Caco-2 (cell line): ENCODE data around the gene MAP4K4. TPM values are rescaled to one million over a fixed set of nuclear protein-coding genes. Genes with fewer than 3 reads are reported as not detected.

Experiments
- BruUV-seq: library from RNA; stranded (reverse); fragments of 400-500 nt; replicated peaks from 2 replicates; lab custom pipeline; 2021; lab: Mats Ljungman, UMichigan
- CTCF ChIA-PET: fragments of 300-600 bp; sonication (Branson Sonifier 250); formaldehyde crosslinking; loops from one replicate; lab custom pipeline; 2022; ENCODE audit warnings: antibody characterized with exemption; lab: Charles Lee
- POLR2A ChIA-PET: fragments of 300-600 bp; sonication (Branson Sonifier 250); formaldehyde crosslinking; loops from one replicate; lab custom pipeline; 2022; ENCODE audit warnings: antibody characterized with exemption; lab: Charles Lee
- DNase-seq, 2 experiments: peaks; one replicate each; pipeline versions ENCODE4 v3.0.0 to v3.0.0-alpha.2; 2020 to 2022
- H3K27me3 ChIP-seq: replicated peaks from 2 replicates; pipeline ENCODE4 v1.6.0; 2011; ENCODE audit warnings: low read length; ENCODE audit not compliant: control insufficient read depth, insufficient read depth
- H3K36me3 ChIP-seq: 2 replicates; pipeline ENCODE4 v1.5.1; 2011; ENCODE audit warnings: low read length; ENCODE audit not compliant: control insufficient read depth, insufficient read depth
- H3K4me1 ChIP-seq: fragments of 250-450 bp; sonication (Bioruptor Pico); 2 replicates; pipeline ENCODE4 v1.5.1; 2020; ENCODE audit warnings: mild to moderate bottlenecking
- H3K4me3 ChIP-seq: 2 replicates; pipeline ENCODE4 v1.5.1; 2011; ENCODE audit warnings: low read depth, mild to moderate bottlenecking, control low read depth, low read length
- H3K9me3 ChIP-seq: fragments of 250-450 bp; sonication (Bioruptor Pico); 2 replicates; pipeline ENCODE4 v1.5.1; 2020; ENCODE audit warnings: mild to moderate bottlenecking, moderate library complexity
- H3K27ac Mint-ChIP-seq: one replicate; pipeline ENCODE4 v1.8.0; 2022; ENCODE audit warnings: mixed read lengths; ENCODE audit not compliant: unreplicated experiment
- H3K27me3 Mint-ChIP-seq: one replicate; pipeline ENCODE4 v1.8.0; 2022; ENCODE audit warnings: mixed read lengths; ENCODE audit not compliant: insufficient read depth, unreplicated experiment
- H3K36me3 Mint-ChIP-seq: one replicate; pipeline ENCODE4 v1.8.0; 2022; ENCODE audit warnings: mild to moderate bottlenecking, mixed read lengths; ENCODE audit not compliant: insufficient read depth, unreplicated experiment
- H3K4me1 Mint-ChIP-seq: one replicate; pipeline ENCODE4 v1.8.0; 2022; ENCODE audit warnings: low read depth, mixed read lengths; ENCODE audit not compliant: unreplicated experiment
- H3K4me3 Mint-ChIP-seq: one replicate; pipeline ENCODE4 v1.8.0; 2022; ENCODE audit warnings: mild to moderate bottlenecking, moderate library complexity, mixed read lengths; ENCODE audit not compliant: unreplicated experiment
- H3K9me3 Mint-ChIP-seq: one replicate; pipeline ENCODE4 v1.8.0; 2022; ENCODE audit warnings: mixed read lengths; ENCODE audit not compliant: unreplicated experiment
- intact Hi-C: fragments of 100-400 bp; cut with micrococcal nuclease; formaldehyde crosslinking; loops from one replicate; pipeline ENCODE4 v1.10.0; 2022; ENCODE audit not compliant: unreplicated experiment
- total RNA-seq: library from RNA; stranded (reverse); gene quantifications from 2 replicates; pipeline ENCODE4 v1.2.3, GENCODE V29; 2022
- TF ChIP-seq, protein P1 (sequence below), 2 experiments: fragments of 200-600 bp in 1 of 2; IDR thresholded peaks; 1 replicate in 1 of 2; 2 replicates in 1 of 2; pipeline versions ENCODE4 v1.5.1 to v1.8.0; 2011 to 2022; ENCODE audit warnings: antibody characterized with exemption in 1 of 2, control low read depth in 1 of 2, inconsistent platforms in 1 of 2, low read depth in 1 of 2, low read length in 1 of 2, mild to moderate bottlenecking in 1 of 2, moderate library complexity in 1 of 2; ENCODE audit not compliant: insufficient read depth in 1 of 2, severe bottlenecking in 1 of 2, unreplicated experiment in 1 of 2

MAP4K4 gene
- total RNA-seq, 1 experiment from 2014 or later = 257 TPM

GRCh38 chr2:101808006-101808562, 110.6 kb downstream of the MAP4K4 start:
- ChIA-PET POLR2A (no interaction called here), CTCF (no interaction called here)
- Mint-ChIP-seq H3K27me3 (no peaks in the 10 kb centered on the region), H3K36me3 (peaks cover 53% of the 10 kb centered on the region), H3K27ac (peak overlapping the region; percentile 63), H3K4me3 (no peak overlapping the region), H3K9me3 (peaks cover 9% of the 10 kb centered on the region), H3K4me1 (peaks cover 41% of the 10 kb centered on the region)
- TF ChIP-seq, protein P1, sequence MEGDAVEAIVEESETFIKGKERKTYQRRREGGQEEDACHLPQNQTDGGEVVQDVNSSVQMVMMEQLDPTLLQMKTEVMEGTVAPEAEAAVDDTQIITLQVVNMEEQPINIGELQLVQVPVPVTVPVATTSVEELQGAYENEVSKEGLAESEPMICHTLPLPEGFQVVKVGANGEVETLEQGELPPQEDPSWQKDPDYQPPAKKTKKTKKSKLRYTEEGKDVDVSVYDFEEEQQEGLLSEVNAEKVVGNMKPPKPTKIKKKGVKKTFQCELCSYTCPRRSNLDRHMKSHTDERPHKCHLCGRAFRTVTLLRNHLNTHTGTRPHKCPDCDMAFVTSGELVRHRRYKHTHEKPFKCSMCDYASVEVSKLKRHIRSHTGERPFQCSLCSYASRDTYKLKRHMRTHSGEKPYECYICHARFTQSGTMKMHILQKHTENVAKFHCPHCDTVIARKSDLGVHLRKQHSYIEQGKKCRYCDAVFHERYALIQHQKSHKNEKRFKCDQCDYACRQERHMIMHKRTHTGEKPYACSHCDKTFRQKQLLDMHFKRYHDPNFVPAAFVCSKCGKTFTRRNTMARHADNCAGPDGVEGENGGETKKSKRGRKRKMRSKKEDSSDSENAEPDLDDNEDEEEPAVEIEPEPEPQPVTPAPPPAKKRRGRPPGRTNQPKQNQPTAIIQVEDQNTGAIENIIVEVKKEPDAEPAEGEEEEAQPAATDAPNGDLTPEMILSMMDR (IDR thresholded peaks at IDR 0.05; ENCODE audit: insufficient read depth in 1 of 2, low read depth in 1 of 2, low read length in 1 of 2, severe bottlenecking in 1 of 2, unreplicated experiment in 1 of 2) = no peak
- DNase-seq = no peak
- no peaks in the 10 kb centered on the region for H3K9me3 ChIP-seq
- intact Hi-C loops = no loop called here
- H3K36me3 ChIP-seq = no peaks in the 10 kb centered on the region; the same call in 1 of the 2 replicates
- peaks cover 45% of the 10 kb centered on the region for H3K4me1 ChIP-seq
- no peaks in the 10 kb centered on the region for H3K27me3 ChIP-seq
- BruUV-seq = no TSS peak
- no peak overlapping the region for H3K4me3 ChIP-seq

DNA sequence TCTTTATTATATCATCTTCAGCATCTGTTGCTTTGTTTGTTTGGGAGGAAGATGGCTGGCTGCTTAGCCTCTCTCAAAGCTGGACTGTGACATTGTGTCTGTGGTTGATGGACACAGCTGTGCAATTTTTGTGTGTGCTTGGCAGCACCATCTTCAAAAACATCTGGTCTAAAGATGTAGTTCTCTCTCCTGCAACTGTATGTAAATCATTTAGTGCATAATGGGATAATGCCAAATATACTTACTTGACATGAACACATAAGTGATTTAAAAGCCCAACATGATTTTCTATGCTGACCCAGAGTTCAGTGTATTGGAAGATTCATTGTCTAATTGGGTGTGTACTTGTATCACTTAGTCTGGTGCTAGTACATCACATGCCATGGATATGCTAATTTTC, 112.2 kb downstream of the MAP4K4 start:
- BruUV-seq = no TSS peak
- intact Hi-C loops = no loop called here
- Histone ChIP-seq H3K4me1 (peaks cover 37% of the 10 kb centered on the region), H3K27me3 (no peaks in the 10 kb centered on the region), H3K9me3 (no peaks in the 10 kb centered on the region), H3K36me3 (no peaks in the 10 kb centered on the region), H3K4me3 (no peak overlapping the region)
- CTCF ChIA-PET = interaction anchor here (1.2 kb wide), 1 partner anchor 22 kb away, joined by 3 read pairs; no protein-coding TSS in a partner anchor
- DNase-seq = no peak
- no peak overlapping the region for H3K4me3 Mint-ChIP-seq
- TF ChIP-seq, protein P1 (IDR thresholded peaks at IDR 0.05; ENCODE audit: insufficient read depth in 1 of 2, low read depth in 1 of 2, low read length in 1 of 2, severe bottlenecking in 1 of 2, unreplicated experiment in 1 of 2) = no peak
- POLR2A ChIA-PET = no interaction called here
- H3K4me1 Mint-ChIP-seq = peaks cover 31% of the 10 kb centered on the region
- H3K9me3 Mint-ChIP-seq = peaks cover 9% of the 10 kb centered on the region
- no peak overlapping the region for H3K27ac Mint-ChIP-seq
- H3K36me3 Mint-ChIP-seq = peaks cover 60% of the 10 kb centered on the region
- no peaks in the 10 kb centered on the region for H3K27me3 Mint-ChIP-seq

DNA sequence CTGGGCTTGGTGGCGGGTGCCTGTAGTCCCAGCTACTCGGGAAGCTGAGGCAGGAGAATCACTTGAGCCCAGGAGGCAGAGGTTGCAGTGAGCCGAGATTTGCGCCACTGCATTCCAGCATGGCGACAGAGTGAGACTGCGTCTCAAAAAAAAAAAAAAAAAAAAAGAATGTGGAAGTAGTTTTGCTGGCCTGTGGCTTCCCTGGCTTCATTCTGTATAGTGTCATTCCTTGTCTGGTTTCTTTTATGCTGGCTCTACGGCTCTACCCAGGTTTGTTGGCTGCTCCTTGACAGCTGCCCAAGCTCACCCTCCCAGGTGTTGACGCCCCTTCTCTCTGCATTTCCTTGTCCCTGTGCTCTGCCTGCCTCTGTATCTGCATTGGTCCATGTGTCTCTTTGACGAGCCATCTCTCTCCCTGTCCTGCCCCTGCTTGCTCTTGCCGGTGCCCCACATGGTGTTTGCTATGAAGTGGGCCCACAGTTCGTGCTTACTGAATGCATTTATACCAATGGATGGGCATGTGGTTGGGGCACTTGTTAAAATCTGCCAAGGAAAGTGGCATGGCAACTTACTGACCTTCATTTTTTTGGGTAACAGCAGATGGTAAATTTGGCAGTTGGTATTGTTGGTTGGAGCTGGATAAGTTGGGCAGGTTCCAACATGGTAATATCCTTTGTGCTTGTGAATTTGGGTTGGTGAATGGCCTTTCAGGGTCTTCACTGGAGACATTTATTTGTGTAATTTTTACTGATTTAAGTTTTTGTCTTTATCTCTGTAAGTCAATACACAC, 113.9 kb downstream of the MAP4K4 start:
- TF ChIP-seq, protein P1 (IDR thresholded peaks at IDR 0.05; ENCODE audit: insufficient read depth in 1 of 2, low read depth in 1 of 2, low read length in 1 of 2, severe bottlenecking in 1 of 2, unreplicated experiment in 1 of 2) = no peak
- no peaks in the 10 kb centered on the region for H3K9me3 ChIP-seq
- Mint-ChIP-seq H3K4me3 (peak overlapping the region; percentile 47), H3K36me3 (peaks cover 58% of the 10 kb centered on the region), H3K27me3 (no peaks in the 10 kb centered on the region), H3K27ac (peak overlapping the region; percentile 87), H3K4me1 (peaks cover 25% of the 10 kb centered on the region), H3K9me3 (peaks cover 9% of the 10 kb centered on the region)
- no peak overlapping the region for H3K4me3 ChIP-seq
- ChIA-PET POLR2A (no interaction called here), CTCF (no interaction called here)
- no peak for DNase-seq
- no TSS peak for BruUV-seq
- no peaks in the 10 kb centered on the region for H3K27me3 ChIP-seq
- H3K36me3 ChIP-seq = no peaks in the 10 kb centered on the region
- peaks cover 26% of the 10 kb centered on the region for H3K4me1 ChIP-seq
- intact Hi-C loops = no loop called here
